ENCODE data around the gene PFKM.
"Not testable (repeated sequence)": the region's sequence is repeated elsewhere in the genome, so short reads cannot be mapped to it uniquely, and the experiment has no call there.

The PFKM gene

GRCh38 chr12:48106681-48107613, 12.2 kb upstream of the PFKM start:
- H3K4me3 ChIP-seq (ENCODE audit: low read depth, low read length): peak overlapping the region; percentile 94
- no peak for DNase-seq (ENCODE audit: low read depth, low spot score)
- no peak for TF ChIP-seq CTCF (IDR thresholded peaks at IDR 0.05; ENCODE audit: low read depth, low read length)
- in situ Hi-C loops (cut with HindIII; ENCODE audit: low sequenced_read_pairs): no loop called here

GRCh38 chr12:48109424-48109823, 9.7 kb upstream of the PFKM start:
- DNase-seq (ENCODE audit: low read depth, low spot score): no peak
- no peak overlapping the region for H3K4me3 ChIP-seq (ENCODE audit: low read depth, low read length)
- no peak for TF ChIP-seq CTCF (IDR thresholded peaks at IDR 0.05; ENCODE audit: low read depth, low read length)
- in situ Hi-C loops (cut with HindIII; ENCODE audit: low sequenced_read_pairs): no loop called here

GRCh38 chr12:48110691-48111311, 8.4 kb upstream of the PFKM start:
- no peak for DNase-seq (ENCODE audit: low read depth, low spot score)
- no peak for TF ChIP-seq CTCF (IDR thresholded peaks at IDR 0.05; ENCODE audit: low read depth, low read length)
- no peak overlapping the region for H3K4me3 ChIP-seq (ENCODE audit: low read depth, low read length)
- in situ Hi-C loops (cut with HindIII; ENCODE audit: low sequenced_read_pairs): no loop called here

GRCh38 chr12:48111312-48111693, 7.9 kb upstream of the PFKM start:
- not testable (repeated sequence) for DNase-seq (ENCODE audit: low read depth, low spot score)

GRCh38 chr12:48115957-48116356, 3.2 kb upstream of the PFKM start:
- in situ Hi-C loops (cut with HindIII; ENCODE audit: low sequenced_read_pairs): no loop called here
- no peak for TF ChIP-seq CTCF (IDR thresholded peaks at IDR 0.05; ENCODE audit: low read depth, low read length)
- DNase-seq (ENCODE audit: low read depth, low spot score): no peak
- no peak overlapping the region for H3K4me3 ChIP-seq (ENCODE audit: low read depth, low read length)

More at GRCh38 chr12:48111312-48111693, 7.9 kb upstream of the PFKM start:
- in situ Hi-C loops (cut with HindIII; ENCODE audit: low sequenced_read_pairs); H3K4me3 ChIP-seq (ENCODE audit: low read depth, low read length): not testable (repeated sequence)

GRCh38 chr12:48118284-48118871, 786 bp upstream of the PFKM start:
- DNase-seq (ENCODE audit: low read depth, low spot score): no peak
- peak overlapping the region; percentile 90 for H3K4me3 ChIP-seq (ENCODE audit: low read depth, low read length)
- in situ Hi-C loops (cut with HindIII; ENCODE audit: low sequenced_read_pairs): no loop called here
- no peak for TF ChIP-seq CTCF (IDR thresholded peaks at IDR 0.05; ENCODE audit: low read depth, low read length)

- TF ChIP-seq CTCF (IDR thresholded peaks at IDR 0.05; ENCODE audit: low read depth, low read length): no peak
- in situ Hi-C loops (cut with HindIII; ENCODE audit: low sequenced_read_pairs): no loop called here
- no peak for DNase-seq (ENCODE audit: low read depth, low spot score)
- H3K4me3 ChIP-seq (ENCODE audit: low read depth, low read length): peak overlapping the region; percentile 90
Observed at GRCh38 chr12:48119834-48120195, 651 bp downstream of the PFKM start.
